SK-N-SH treated with all-trans-retinoic acid at 6 μM for 48 hours (cell line): ENCODE data around the gene CTNNBL1.

ENCODE experiments used
- ATAC-seq: fragments of 200-7000 bp; cut with Tn5 transposase; 3 replicates; pipeline ENCODE4 v1.9.1; 2020; ENCODE audit warnings: mild to moderate bottlenecking, moderate library complexity
- ARNTL ChIP-seq: fragments of 450-650 bp; formaldehyde crosslinking; IDR thresholded peaks from 2 replicates; pipeline ENCODE4 v1.5.0; 2020; ENCODE audit warnings: low read depth, mild to moderate bottlenecking, moderate library complexity, borderline replicate concordance
- BACH2 ChIP-seq: fragments of 250-450 bp; sonication (Bioruptor Pico); IDR thresholded peaks from 2 replicates; pipeline ENCODE4 v1.9.0; 2021; ENCODE audit warnings: mild to moderate bottlenecking, borderline replicate concordance
- CSDC2 ChIP-seq: fragments of 250-450 bp; sonication (Bioruptor Pico); IDR thresholded peaks from 2 replicates; pipeline ENCODE4 v1.5.0; 2020; ENCODE audit warnings: mild to moderate bottlenecking, moderate library complexity
- CSRNP3 ChIP-seq: fragments of 250-450 bp; sonication (Bioruptor Pico); IDR thresholded peaks from 2 replicates; pipeline ENCODE4 v1.5.1; 2021; ENCODE audit warnings: mild to moderate bottlenecking, moderate library complexity
- ESRRG ChIP-seq: fragments of 250-450 bp; sonication (Bioruptor Pico); IDR thresholded peaks from 2 replicates; pipeline ENCODE4 v1.6.1; 2021; ENCODE audit warnings: mild to moderate bottlenecking
- GLIS3 ChIP-seq: fragments of 250-450 bp; sonication (Bioruptor Pico); IDR thresholded peaks from 2 replicates; pipeline ENCODE4 v1.5.0; 2020; ENCODE audit warnings: mild to moderate bottlenecking, moderate library complexity
- ISL1 ChIP-seq: fragments of 250-450 bp; sonication (Bioruptor Pico); IDR thresholded peaks from 2 replicates; pipeline ENCODE4 v2.1.2; 2022; ENCODE audit warnings: mild to moderate bottlenecking, moderate library complexity
- OSR1 ChIP-seq: fragments of 250-450 bp; sonication (Bioruptor Pico); IDR thresholded peaks from 2 replicates; pipeline ENCODE4 v1.8.0; 2022; ENCODE audit warnings: moderate library complexity, mild to moderate bottlenecking, inconsistent platforms
- PPARA ChIP-seq: fragments of 250-450 bp; sonication (Bioruptor Pico); IDR thresholded peaks from 2 replicates; pipeline ENCODE4 v1.5.0; 2020; ENCODE audit warnings: mild to moderate bottlenecking, borderline replicate concordance
- RARB ChIP-seq: fragments of 250-450 bp; sonication (Bioruptor Pico); IDR thresholded peaks from 2 replicates; pipeline ENCODE4 v1.8.0; 2021; ENCODE audit warnings: mild to moderate bottlenecking, moderate library complexity
- SNAI2 ChIP-seq: fragments of 250-450 bp; sonication (Bioruptor Pico); IDR thresholded peaks from 2 replicates; pipeline ENCODE4 v1.5.0; 2020; ENCODE audit warnings: mild to moderate bottlenecking, moderate library complexity
- TCF4 ChIP-seq: fragments of 250-450 bp; sonication (Bioruptor Pico); IDR thresholded peaks from 2 replicates; pipeline ENCODE4 v1.8.0; 2021; ENCODE audit warnings: mild to moderate bottlenecking, moderate library complexity, borderline replicate concordance
- TOX ChIP-seq: fragments of 250-450 bp; sonication (Bioruptor Pico); IDR thresholded peaks from 2 replicates; pipeline ENCODE4 v1.8.0; 2021; ENCODE audit warnings: mild to moderate bottlenecking, moderate library complexity, borderline replicate concordance
- ZC3H10 ChIP-seq: fragments of 250-450 bp; sonication (Bioruptor Pico); IDR thresholded peaks from 2 replicates; pipeline ENCODE4 v1.5.1; 2021; ENCODE audit warnings: mild to moderate bottlenecking, moderate library complexity
- ZFP3 ChIP-seq: fragments of 250-450 bp; sonication (Bioruptor Pico); IDR thresholded peaks from 2 replicates; pipeline ENCODE4 v1.5.0; 2020; ENCODE audit warnings: mild to moderate bottlenecking, moderate library complexity
- ZFP30 ChIP-seq: fragments of 450-650 bp; formaldehyde crosslinking; IDR thresholded peaks from 2 replicates; pipeline ENCODE4 v1.5.0; 2022; ENCODE audit warnings: mild to moderate bottlenecking, moderate library complexity
- ZNF565 ChIP-seq: fragments of 450-650 bp; formaldehyde crosslinking; conservative IDR thresholded peaks from 2 replicates; pipeline ENCODE4 v1.5.0; 2020; ENCODE audit warnings: low read depth, mild to moderate bottlenecking, moderate library complexity
- ZNF70 ChIP-seq: fragments of 450-650 bp; formaldehyde crosslinking; IDR thresholded peaks from 2 replicates; pipeline ENCODE4 v1.5.0; 2020; ENCODE audit warnings: mild to moderate bottlenecking, moderate library complexity
- ZNF8 ChIP-seq: fragments of 450-650 bp; formaldehyde crosslinking; IDR thresholded peaks from 2 replicates; pipeline ENCODE4 v1.5.0; 2020; ENCODE audit warnings: mild to moderate bottlenecking, moderate library complexity
- TF ChIP-seq, protein P1 (sequence below): fragments of 250-450 bp; sonication (Bioruptor Pico); IDR thresholded peaks from 2 replicates; pipeline ENCODE4 v1.5.0; 2020; ENCODE audit warnings: mild to moderate bottlenecking, moderate library complexity
- TF ChIP-seq, protein P2 (sequence below): fragments of 250-450 bp; sonication (Bioruptor Pico); IDR thresholded peaks from 2 replicates; pipeline ENCODE4 v1.8.0; 2020; ENCODE audit warnings: mild to moderate bottlenecking, moderate library complexity, borderline replicate concordance
- TF ChIP-seq, protein P3 (sequence below): fragments of 250-450 bp; sonication (Bioruptor Pico); IDR thresholded peaks from 2 replicates; pipeline ENCODE4 v1.5.1; 2020; ENCODE audit warnings: low read depth, mild to moderate bottlenecking, moderate library complexity
- TF ChIP-seq, protein P4 (sequence below): fragments of 250-450 bp; sonication (Bioruptor Pico); IDR thresholded peaks from 2 replicates; pipeline ENCODE4 v1.8.0; 2021; ENCODE audit warnings: low read depth, mild to moderate bottlenecking, moderate library complexity, borderline replicate concordance

The CTNNBL1 gene

DNA sequence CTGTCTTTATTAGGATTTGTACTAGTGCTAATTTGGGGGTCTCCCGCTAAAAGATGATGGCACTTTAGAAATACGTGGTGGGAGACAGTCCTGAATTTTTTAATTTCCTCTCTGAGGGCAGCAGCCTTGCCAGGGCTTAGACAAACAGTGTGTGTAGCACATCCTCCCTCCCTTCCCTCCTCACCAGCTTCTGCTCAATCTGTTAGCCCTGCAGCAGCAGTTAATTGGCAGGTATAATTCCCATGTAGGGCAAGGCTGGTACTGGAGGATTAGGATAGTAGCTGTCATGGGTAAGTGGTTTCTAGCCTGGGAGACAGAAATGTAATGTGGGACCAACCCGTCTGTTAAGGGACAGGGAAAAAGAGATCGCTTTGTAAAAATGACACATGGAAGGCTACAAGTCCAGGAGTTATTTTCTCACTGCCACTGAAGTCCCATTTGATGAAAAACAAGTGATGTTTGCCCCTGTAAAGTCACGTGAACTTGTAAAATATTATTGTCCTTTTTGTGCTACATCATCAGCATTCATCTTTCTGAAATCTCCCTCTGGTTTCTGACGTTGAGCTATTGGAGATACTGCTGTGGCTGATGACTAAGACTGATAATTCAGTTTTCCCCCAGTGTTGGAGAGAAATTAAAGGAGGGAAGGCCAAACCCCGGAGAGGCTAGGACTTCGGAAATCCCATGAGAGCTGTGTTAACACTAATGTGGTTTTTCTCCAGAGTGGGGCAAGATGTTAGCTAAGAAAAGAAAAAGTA, 40.6 kb downstream of the CTNNBL1 start:
- TF ChIP-seq PPARA (CRISPR knock-in tag) (no peak), ISL1 (CRISPR knock-in tag) (peak; percentile 73), ZC3H10 (CRISPR knock-in tag) (peak; percentile 53; the same call in 1 of the 2 replicates), CSRNP3 (CRISPR knock-in tag) (no peak), ZNF8 (no peak), TOX (CRISPR knock-in tag) (no peak), ZNF565 (no peak), OSR1 (CRISPR knock-in tag) (no peak), ESRRG (CRISPR knock-in tag) (no peak), RARB (CRISPR knock-in tag) (no peak), ZNF70 (no peak), SNAI2 (CRISPR knock-in tag) (no peak), TCF4 (CRISPR knock-in tag) (no peak), GLIS3 (CRISPR knock-in tag) (no peak), CSDC2 (CRISPR knock-in tag) (0 out of 2 replicates have a peak, but pooled peaks have one; percentile 38), BACH2 (CRISPR knock-in tag) (no peak), ZFP30 (CRISPR knock-in tag) (no peak), ARNTL (no peak), ZFP3 (CRISPR knock-in tag) (0 out of 2 replicates have a peak, but pooled peaks have one; percentile 27)
- TF ChIP-seq, protein P1, sequence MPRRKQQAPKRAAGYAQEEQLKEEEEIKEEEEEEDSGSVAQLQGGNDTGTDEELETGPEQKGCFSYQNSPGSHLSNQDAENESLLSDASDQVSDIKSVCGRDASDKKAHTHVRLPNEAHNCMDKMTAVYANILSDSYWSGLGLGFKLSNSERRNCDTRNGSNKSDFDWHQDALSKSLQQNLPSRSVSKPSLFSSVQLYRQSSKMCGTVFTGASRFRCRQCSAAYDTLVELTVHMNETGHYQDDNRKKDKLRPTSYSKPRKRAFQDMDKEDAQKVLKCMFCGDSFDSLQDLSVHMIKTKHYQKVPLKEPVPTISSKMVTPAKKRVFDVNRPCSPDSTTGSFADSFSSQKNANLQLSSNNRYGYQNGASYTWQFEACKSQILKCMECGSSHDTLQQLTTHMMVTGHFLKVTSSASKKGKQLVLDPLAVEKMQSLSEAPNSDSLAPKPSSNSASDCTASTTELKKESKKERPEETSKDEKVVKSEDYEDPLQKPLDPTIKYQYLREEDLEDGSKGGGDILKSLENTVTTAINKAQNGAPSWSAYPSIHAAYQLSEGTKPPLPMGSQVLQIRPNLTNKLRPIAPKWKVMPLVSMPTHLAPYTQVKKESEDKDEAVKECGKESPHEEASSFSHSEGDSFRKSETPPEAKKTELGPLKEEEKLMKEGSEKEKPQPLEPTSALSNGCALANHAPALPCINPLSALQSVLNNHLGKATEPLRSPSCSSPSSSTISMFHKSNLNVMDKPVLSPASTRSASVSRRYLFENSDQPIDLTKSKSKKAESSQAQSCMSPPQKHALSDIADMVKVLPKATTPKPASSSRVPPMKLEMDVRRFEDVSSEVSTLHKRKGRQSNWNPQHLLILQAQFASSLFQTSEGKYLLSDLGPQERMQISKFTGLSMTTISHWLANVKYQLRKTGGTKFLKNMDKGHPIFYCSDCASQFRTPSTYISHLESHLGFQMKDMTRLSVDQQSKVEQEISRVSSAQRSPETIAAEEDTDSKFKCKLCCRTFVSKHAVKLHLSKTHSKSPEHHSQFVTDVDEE (CRISPR knock-in tag), result no peak
- TF ChIP-seq, protein P2, sequence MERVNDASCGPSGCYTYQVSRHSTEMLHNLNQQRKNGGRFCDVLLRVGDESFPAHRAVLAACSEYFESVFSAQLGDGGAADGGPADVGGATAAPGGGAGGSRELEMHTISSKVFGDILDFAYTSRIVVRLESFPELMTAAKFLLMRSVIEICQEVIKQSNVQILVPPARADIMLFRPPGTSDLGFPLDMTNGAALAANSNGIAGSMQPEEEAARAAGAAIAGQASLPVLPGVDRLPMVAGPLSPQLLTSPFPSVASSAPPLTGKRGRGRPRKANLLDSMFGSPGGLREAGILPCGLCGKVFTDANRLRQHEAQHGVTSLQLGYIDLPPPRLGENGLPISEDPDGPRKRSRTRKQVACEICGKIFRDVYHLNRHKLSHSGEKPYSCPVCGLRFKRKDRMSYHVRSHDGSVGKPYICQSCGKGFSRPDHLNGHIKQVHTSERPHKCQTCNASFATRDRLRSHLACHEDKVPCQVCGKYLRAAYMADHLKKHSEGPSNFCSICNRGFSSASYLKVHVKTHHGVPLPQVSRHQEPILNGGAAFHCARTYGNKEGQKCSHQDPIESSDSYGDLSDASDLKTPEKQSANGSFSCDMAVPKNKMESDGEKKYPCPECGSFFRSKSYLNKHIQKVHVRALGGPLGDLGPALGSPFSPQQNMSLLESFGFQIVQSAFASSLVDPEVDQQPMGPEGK (CRISPR knock-in tag), result no peak; the same call in 1 of the 2 replicates
- TF ChIP-seq, protein P3, sequence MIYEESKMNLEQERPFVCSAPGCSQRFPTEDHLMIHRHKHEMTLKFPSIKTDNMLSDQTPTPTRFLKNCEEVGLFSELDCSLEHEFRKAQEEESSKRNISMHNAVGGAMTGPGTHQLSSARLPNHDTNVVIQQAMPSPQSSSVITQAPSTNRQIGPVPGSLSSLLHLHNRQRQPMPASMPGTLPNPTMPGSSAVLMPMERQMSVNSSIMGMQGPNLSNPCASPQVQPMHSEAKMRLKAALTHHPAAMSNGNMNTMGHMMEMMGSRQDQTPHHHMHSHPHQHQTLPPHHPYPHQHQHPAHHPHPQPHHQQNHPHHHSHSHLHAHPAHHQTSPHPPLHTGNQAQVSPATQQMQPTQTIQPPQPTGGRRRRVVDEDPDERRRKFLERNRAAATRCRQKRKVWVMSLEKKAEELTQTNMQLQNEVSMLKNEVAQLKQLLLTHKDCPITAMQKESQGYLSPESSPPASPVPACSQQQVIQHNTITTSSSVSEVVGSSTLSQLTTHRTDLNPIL (CRISPR knock-in tag), result no peak
- TF ChIP-seq, protein P4, sequence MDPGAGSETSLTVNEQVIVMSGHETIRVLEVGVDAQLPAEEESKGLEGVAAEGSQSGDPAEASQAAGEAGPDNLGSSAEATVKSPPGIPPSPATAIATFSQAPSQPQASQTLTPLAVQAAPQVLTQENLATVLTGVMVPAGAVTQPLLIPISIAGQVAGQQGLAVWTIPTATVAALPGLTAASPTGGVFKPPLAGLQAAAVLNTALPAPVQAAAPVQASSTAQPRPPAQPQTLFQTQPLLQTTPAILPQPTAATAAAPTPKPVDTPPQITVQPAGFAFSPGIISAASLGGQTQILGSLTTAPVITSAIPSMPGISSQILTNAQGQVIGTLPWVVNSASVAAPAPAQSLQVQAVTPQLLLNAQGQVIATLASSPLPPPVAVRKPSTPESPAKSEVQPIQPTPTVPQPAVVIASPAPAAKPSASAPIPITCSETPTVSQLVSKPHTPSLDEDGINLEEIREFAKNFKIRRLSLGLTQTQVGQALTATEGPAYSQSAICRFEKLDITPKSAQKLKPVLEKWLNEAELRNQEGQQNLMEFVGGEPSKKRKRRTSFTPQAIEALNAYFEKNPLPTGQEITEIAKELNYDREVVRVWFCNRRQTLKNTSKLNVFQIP, result no peak
- ATAC-seq, result peak; percentile 88

- ATAC-seq, result peak; percentile 70
- TF ChIP-seq ZC3H10 (CRISPR knock-in tag) (peak; percentile 91), BACH2 (CRISPR knock-in tag) (no peak), ZNF8 (0 out of 2 replicates have a peak, but pooled peaks have one; percentile 7), SNAI2 (CRISPR knock-in tag) (no peak), CSRNP3 (CRISPR knock-in tag) (peak; percentile 36; the same call in 1 of the 2 replicates), ISL1 (CRISPR knock-in tag) (peak; percentile 96), RARB (CRISPR knock-in tag) (no peak)
- TF ChIP-seq, protein P4, result no peak
- TF ChIP-seq, protein P2 (CRISPR knock-in tag), result peak; percentile 84
- TF ChIP-seq, protein P3 (CRISPR knock-in tag), result 0 out of 2 replicates have a peak, but pooled peaks have one; percentile 24
Observed at GRCh38 chr20:37735541-37735940, 41.7 kb downstream of the CTNNBL1 start.
